PC-9 (cell line): ENCODE results near the gene LRIF1. TPM values are rescaled to one million over a fixed set of nuclear protein-coding genes. Genes with fewer than 3 reads are reported as not detected.
A peak's percentile ranks its signal among the peaks of the same experiment; 100 is the strongest.

Experiments used
- BruUV-seq: library from RNA; stranded (reverse); fragments of 400-500 nt; replicated peaks from 2 replicates; lab custom pipeline; 2021; lab: Mats Ljungman, UMichigan
- CTCF ChIA-PET: fragments of 300-600 bp; sonication (Branson Sonifier 250); formaldehyde crosslinking; loops from one replicate; lab custom pipeline; 2022; ENCODE audit warnings: antibody characterized with exemption; lab: Charles Lee
- POLR2A ChIA-PET: fragments of 300-600 bp; sonication (Branson Sonifier 250); formaldehyde crosslinking; loops from one replicate; lab custom pipeline; 2022; ENCODE audit warnings: antibody characterized with exemption; ENCODE audit not compliant: unreplicated experiment; lab: Charles Lee
- DNase-seq, 2 experiments: peaks; one replicate each; pipeline versions ENCODE4 v3.0.0 to v3.0.0-alpha.2; 2015 to 2022; ENCODE audit warnings: mixed read lengths in 1 of 2
- H2AFZ ChIP-seq: fragments of 200-600 bp; sonication (generic); 2 replicates; pipeline ENCODE4 v1.8.1; 2017; ENCODE audit warnings: antibody characterized with exemption
- H3F3A ChIP-seq: fragments of 200-600 bp; sonication (generic); 2 replicates; pipeline ENCODE4 v1.8.1; 2017; ENCODE audit warnings: antibody characterized with exemption, mild to moderate bottlenecking, low read depth; ENCODE audit not compliant: insufficient read depth
- H3K27ac ChIP-seq: fragments of 200-600 bp; sonication (generic); 2 replicates; pipeline ENCODE4 v1.6.1; 2016; ENCODE audit warnings: mixed run types
- H3K27me3 ChIP-seq: fragments of 200-600 bp; sonication (generic); 2 replicates; pipeline ENCODE4 v1.6.1; 2016; ENCODE audit warnings: low read depth, mixed run types; ENCODE audit not compliant: insufficient read depth
- H3K36me3 ChIP-seq: fragments of 200-600 bp; sonication (generic); 2 replicates; pipeline ENCODE4 v1.6.1; 2016; ENCODE audit warnings: low read depth, mixed run types
- H3K4me1 ChIP-seq: fragments of 200-600 bp; sonication (generic); replicated peaks from 2 replicates; pipeline ENCODE4 v1.6.1; 2016; ENCODE audit warnings: mixed run types; ENCODE audit not compliant: insufficient read depth
- H3K4me2 ChIP-seq: fragments of 200-600 bp; sonication (generic); 2 replicates; pipeline ENCODE4 v1.6.1; 2017; ENCODE audit warnings: mixed run types
- H3K4me3 ChIP-seq: fragments of 200-600 bp; sonication (generic); 2 replicates; pipeline ENCODE4 v1.6.1; 2016; ENCODE audit warnings: mixed run types
- H3K79me2 ChIP-seq: fragments of 200-600 bp; sonication (generic); 2 replicates; pipeline ENCODE4 v1.6.1; 2017; ENCODE audit warnings: low read depth, mixed run types
- H3K9me2 ChIP-seq: fragments of 200-600 bp; sonication (generic); 2 replicates; pipeline ENCODE4 v1.8.1; 2017; ENCODE audit warnings: mild to moderate bottlenecking; ENCODE audit not compliant: insufficient read depth
- H3K9me3 ChIP-seq: fragments of 200-600 bp; sonication (generic); 2 replicates; pipeline ENCODE4 v1.8.1; 2016; ENCODE audit warnings: low read depth; ENCODE audit not compliant: insufficient read depth
- H4K20me1 ChIP-seq: fragments of 200-600 bp; sonication (generic); 2 replicates; pipeline ENCODE4 v1.8.1; 2017; ENCODE audit not compliant: insufficient read depth
- EZH2 ChIP-seq: fragments of 200-600 bp; sonication (generic); IDR thresholded peaks from 2 replicates; pipeline ENCODE4 v1.8.0; 2017; ENCODE audit warnings: antibody characterized with exemption, low read depth
- intact Hi-C: fragments of 100-400 bp; cut with micrococcal nuclease; formaldehyde crosslinking; loops from one replicate; pipeline ENCODE4 v1.10.0; 2022; ENCODE audit not compliant: unreplicated experiment
- total RNA-seq: library from RNA; stranded (reverse); gene quantifications from 2 replicates; pipeline ENCODE4 v1.2.3, GENCODE V29; 2021
- TF ChIP-seq, protein P1 (sequence below): fragments of 200-600 bp; sonication (generic); conservative IDR thresholded peaks from 2 replicates; pipeline ENCODE4 v1.6.1; 2017; ENCODE audit warnings: mixed run types, antibody characterized with exemption, mild to moderate bottlenecking, moderate library complexity

LRIF1 gene
- total RNA-seq, 1 experiment from 2014 or later = 13.5 TPM

DNA sequence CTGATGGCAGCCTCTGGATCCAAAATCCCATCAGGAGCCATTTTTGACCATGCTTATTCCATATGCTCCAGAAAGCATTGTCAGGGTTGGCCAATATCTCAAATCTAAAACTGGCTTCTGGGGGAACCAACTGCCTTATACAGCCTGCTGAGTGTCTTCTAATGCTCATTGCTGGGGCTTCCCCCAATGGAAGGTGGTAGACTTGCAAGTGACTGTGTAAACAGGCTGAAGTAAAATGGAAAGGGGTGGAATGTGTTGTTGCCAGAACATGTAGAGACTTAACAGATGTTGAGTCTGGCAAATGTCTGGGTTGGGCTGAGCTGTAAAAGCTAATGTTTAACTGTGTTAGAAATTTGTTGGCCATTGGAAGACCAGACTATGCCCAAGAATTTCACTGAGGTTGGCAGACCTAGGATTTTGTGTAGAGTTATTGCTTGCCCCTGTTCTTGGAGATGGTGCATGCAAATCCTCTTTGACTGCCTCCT is 22.7 kb upstream of the LRIF1 start:
- DNase-seq = peak in 1 of 2 experiments; percentile 27

DNA sequence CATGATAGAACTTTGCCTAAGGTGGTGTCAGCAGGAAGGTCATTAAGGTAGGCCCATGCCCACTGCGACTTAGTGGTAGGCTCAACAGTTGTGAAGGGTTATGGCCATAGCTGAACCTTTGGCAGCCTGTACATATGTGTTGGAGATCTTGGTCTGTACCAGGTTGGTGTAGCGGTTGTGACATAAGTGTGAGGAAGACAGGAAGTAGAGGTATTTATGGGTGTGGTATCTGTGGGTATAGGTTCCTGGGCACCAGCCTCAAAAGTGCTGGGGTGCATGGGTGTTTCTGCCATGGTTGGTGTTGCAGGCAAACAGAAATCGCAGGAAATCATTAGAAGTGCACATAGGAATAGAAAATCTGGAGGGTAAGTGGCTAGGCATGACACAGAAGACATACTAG is 18.6 kb upstream of the LRIF1 start:
- Histone ChIP-seq H2AFZ (no peak overlapping the region), H3K27me3 (peaks cover 41% of the 10 kb centered on the region), H3K4me3 (no peak overlapping the region), H3F3A (no peaks in the 10 kb centered on the region), H3K4me1 (no peaks in the 10 kb centered on the region), H4K20me1 (no peaks in the 10 kb centered on the region), H3K79me2 (no peaks in the 10 kb centered on the region), H3K27ac (no peak overlapping the region), H3K36me3 (no peaks in the 10 kb centered on the region), H3K9me3 (no peaks in the 10 kb centered on the region), H3K9me2 (no peaks in the 10 kb centered on the region), H3K4me2 (no peak overlapping the region)
- peak in 1 of 2 experiments; percentile 29 for DNase-seq
- intact Hi-C loops = no loop called here
- ChIA-PET POLR2A (no interaction called here), CTCF (no interaction called here)
- TF ChIP-seq, protein P1, sequence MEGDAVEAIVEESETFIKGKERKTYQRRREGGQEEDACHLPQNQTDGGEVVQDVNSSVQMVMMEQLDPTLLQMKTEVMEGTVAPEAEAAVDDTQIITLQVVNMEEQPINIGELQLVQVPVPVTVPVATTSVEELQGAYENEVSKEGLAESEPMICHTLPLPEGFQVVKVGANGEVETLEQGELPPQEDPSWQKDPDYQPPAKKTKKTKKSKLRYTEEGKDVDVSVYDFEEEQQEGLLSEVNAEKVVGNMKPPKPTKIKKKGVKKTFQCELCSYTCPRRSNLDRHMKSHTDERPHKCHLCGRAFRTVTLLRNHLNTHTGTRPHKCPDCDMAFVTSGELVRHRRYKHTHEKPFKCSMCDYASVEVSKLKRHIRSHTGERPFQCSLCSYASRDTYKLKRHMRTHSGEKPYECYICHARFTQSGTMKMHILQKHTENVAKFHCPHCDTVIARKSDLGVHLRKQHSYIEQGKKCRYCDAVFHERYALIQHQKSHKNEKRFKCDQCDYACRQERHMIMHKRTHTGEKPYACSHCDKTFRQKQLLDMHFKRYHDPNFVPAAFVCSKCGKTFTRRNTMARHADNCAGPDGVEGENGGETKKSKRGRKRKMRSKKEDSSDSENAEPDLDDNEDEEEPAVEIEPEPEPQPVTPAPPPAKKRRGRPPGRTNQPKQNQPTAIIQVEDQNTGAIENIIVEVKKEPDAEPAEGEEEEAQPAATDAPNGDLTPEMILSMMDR = no peak
- no peak for TF ChIP-seq EZH2
- BruUV-seq = no TSS peak

More for the DNA sequence above, 22.7 kb upstream of the LRIF1 start:
- H3K4me1 ChIP-seq = no peaks in the 10 kb centered on the region
- peaks cover 40% of the 10 kb centered on the region for H3K27me3 ChIP-seq
- no peak for TF ChIP-seq EZH2
- TF ChIP-seq, protein P1 = no peak
- H3F3A ChIP-seq = no peaks in the 10 kb centered on the region
- no peaks in the 10 kb centered on the region for H4K20me1 ChIP-seq
- no peak overlapping the region for H3K4me3 ChIP-seq
- no peaks in the 10 kb centered on the region for H3K9me2 ChIP-seq
- no peak overlapping the region for H3K27ac ChIP-seq
- no TSS peak for BruUV-seq
- no peaks in the 10 kb centered on the region for H3K36me3 ChIP-seq
- no peak overlapping the region for H2AFZ ChIP-seq
- ChIA-PET POLR2A (no interaction called here), CTCF (no interaction called here)
- intact Hi-C loops = no loop called here
- no peaks in the 10 kb centered on the region for H3K79me2 ChIP-seq
- H3K9me3 ChIP-seq = no peaks in the 10 kb centered on the region
- H3K4me2 ChIP-seq = no peak overlapping the region

DNA sequence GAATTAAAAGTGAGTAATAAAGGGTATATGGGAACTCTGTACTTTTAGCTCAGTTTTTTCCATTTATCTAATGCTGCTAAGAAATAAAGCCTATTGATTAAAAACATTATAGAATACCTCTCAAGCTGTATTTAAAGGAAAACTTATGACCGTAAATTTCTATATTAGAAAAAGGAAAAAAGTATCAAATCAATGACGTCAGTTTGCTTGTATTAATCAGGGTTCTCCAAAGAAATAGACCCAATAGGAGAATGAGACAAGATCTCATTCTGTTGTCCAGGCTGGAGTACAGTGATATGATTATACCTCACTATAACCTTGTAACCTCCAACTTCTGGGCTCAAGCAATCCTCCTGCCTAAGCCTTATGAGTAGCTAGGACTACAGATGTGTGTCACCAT is 15.4 kb upstream of the LRIF1 start:
- Histone ChIP-seq H3K36me3 (no peaks in the 10 kb centered on the region), H3K4me1 (0 out of 2 replicates have a peak, but pooled peaks cover 3% of the 10 kb centered on the region), H3K9me2 (no peaks in the 10 kb centered on the region), H3K9me3 (peaks cover 8% of the 10 kb centered on the region; the same call in 1 of the 2 replicates), H2AFZ (no peak overlapping the region), H3K27me3 (peaks cover 18% of the 10 kb centered on the region), H3K4me3 (no peak overlapping the region), H4K20me1 (no peaks in the 10 kb centered on the region), H3K4me2 (no peak overlapping the region), H3F3A (no peaks in the 10 kb centered on the region), H3K27ac (no peak overlapping the region), H3K79me2 (no peaks in the 10 kb centered on the region)
- ChIA-PET CTCF (no interaction called here), POLR2A (no interaction called here)
- TF ChIP-seq, protein P1 = no peak
- TF ChIP-seq EZH2 = no peak
- no peak for DNase-seq
- no TSS peak for BruUV-seq
- intact Hi-C loops = no loop called here
